Measurements from ENCODE around the gene VWA5B2.
"Not testable (repeated sequence)": the region's sequence is repeated elsewhere in the genome, so short reads cannot be mapped to it uniquely, and the experiment has no call there.

VWA5B2 gene

DNA sequence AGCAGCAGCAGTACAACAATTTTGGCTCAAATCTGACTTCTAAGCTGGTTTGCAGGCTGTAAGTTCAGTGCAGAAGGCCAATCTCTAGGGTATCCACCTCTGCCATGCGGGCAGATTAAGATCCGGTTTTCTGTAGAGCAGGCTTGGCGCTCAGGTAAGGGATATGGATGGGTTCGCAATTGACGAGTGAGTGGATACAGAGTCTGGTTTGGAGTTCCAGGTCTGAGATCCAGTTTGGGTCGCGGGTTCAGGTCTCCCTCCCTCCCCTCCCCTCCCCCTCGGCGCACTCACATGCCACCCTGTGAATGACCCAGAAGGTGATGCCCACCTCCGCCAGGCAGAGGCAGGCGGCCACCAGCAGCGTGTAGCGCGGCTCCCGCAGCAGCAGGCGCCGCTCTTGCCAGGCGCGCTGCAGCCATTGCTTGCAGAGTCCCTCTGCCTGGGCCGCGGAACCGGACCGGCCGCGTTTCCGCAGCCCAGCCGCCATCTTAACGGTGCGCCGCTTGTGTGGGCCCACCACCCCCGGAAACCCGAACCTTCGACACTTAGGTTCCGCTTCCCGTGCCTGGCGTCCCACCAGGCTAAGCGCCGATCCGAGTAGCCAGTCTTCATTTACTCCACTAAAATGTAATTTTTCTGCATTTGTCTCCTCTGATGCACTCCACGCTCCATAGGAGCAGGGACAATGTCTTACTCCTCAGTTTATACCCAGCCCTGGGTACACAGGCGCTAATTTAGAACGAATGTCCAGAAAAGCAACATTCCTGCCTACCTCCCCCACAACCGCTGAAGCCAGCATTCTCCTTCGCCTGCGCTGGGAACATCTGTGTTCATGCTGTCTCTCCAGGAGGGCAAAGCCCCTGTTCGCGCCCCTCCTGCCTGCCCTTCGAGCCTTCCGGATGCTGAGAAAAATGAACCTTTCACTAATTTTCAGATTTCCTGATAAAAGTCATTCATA is 19.3 kb downstream of the VWA5B2 start, which contains the start of gene ALG3:
Gene ALG3 (minus strand): TSS at position 509 of the 958 bp plus-strand sequence. CDS start 22 bp downstream, at position 487.
- peak; percentile 69 to 87 (median 79) for DNase-seq

DNA sequence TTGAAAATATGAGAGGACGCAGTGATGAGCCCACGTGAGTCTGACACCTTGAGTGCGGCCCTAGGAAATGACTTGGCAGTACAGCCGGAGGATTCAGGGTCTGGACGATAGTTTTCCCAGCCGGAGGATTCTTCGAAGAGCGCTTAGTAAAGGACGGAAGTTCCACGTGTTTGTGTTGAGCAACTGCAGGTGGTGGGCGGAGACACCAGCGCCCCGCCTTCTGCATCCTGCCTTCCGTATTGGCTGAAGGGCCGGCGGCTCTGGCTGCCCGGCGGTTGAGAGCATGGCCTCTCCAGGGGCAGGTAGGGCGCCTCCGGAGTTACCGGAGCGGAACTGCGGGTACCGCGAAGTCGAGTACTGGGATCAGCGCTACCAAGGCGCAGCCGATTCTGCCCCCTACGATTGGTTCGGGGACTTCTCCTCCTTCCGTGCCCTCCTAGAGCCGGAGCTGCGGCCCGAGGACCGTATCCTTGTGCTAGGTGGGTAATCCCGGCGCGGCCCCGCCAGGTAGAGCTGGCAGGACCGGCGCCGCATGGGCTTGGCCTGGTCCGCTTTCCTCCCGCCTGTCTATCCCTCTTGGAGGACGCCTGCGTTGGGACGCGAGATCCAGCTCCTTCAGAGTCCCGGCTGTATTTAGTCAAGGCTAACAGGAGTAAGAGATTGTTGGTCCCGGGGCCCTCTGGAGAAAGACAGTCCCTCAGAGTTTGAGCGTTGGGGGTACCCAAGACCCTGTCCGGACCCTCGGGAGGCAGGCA is 20.2 kb downstream of the VWA5B2 start, which contains the start of gene EEF1AKMT4:
Gene EEF1AKMT4 (plus strand): TSS at position 261 of the 755 bp plus-strand sequence. CDS start 23 bp downstream, at position 284.
- peak; percentile 92 to 98 (median 95) for DNase-seq

DNA sequence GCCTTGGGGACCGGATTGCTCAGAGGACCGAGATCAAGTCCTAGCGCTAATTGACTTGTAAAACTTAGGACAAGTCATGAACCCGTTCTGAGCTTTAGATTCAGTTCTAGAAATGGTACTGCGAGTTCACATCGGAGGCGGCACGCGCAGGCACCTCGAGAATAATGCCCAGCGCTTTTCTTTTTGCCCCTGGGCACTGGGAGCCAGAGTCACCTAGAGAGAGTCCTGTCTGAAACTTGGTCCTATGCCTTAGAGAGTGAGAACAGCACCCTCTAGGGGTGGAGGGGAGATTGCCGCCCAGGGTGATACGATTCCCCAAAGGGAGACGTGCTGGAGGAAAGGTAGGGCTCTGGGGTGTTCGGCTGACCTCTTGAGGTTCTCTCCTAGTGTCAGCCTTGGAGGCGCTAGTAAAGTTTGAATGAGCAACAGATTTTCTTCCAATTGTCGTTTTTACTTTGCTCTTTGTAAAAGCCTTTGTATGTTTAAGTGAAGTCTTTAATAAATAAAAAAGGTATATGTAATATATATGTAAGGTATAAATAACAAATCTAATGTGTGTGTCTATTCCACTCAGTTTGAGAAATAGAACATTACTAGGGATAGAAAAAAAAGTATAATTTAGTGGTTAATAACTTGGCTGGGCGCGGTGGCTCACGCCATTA is 20.9 kb downstream of the VWA5B2 start:
- DNase-seq: peak; percentile 70 to 89 (median 80)

DNA sequence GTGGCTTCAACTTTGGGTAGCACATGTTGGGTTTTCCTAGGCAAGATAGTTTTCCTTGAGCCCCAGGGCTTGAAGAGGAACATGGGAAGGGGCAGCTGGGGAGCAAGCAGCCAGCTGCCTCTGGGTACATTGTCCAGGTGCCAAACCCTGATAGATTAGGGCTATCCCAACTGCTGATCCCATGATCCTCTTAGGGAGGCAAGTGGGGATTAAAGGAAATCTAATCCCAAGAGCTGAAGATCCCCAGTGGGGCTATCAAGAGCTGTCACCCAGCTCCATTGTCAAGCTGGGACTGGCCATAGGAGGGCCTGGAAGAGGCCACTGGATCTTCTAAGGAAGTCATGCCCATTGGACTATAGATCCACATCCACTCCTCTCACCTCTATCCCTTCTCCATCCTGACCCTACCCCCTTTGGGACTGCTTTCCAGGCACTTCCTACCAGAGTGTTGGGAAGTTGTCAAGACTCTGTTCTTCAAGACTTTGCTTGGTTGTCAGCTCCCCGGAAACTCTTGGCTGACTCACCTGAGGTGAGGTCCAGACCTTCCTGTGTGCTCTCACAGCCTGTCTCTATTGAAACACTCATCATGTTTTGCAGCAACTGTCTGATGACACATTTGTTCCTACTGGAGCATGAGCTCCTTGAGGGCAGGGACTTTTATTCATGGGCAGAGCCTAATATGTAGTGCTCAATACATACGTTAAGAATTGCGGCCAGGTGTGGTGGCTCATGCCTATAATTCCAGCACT is 26.1 kb downstream of the VWA5B2 start:
- no peak for DNase-seq

DNA sequence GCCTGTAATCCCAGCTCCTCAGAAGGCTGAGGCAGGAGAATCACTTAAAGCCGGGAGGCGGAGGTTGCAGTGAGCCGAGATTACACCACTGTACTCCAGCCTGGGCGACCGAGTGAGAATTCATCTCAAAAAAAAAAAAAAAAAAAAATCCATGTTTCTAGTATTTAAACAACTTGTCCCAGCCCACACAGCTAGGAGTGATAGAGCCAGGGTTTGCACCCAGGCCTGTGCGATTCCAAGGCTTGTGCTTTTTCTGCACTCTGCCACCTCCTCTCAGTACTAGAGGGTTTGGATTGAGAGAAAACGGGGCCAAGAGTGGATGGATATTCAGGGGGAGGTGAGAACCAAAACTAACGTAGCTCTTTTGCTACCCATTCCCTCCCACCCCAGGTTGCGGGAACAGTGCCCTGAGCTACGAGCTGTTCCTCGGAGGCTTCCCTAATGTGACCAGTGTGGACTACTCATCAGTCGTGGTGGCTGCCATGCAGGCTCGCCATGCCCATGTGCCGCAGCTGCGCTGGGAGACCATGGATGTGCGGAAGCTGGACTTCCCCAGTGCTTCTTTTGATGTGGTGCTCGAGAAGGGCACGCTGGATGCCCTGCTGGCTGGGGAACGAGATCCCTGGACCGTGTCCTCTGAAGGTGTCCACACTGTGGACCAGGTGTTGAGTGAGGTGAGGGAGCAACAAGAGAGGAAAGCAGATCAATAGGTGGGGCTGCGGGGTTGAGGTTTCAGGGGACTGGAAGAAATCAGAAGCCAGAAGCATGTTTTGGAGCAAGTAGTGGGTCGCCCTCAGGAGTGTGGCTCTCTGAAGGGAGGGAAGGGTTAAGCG is 27.9 kb downstream of the VWA5B2 start:
- DNase-seq: no peak

DNA sequence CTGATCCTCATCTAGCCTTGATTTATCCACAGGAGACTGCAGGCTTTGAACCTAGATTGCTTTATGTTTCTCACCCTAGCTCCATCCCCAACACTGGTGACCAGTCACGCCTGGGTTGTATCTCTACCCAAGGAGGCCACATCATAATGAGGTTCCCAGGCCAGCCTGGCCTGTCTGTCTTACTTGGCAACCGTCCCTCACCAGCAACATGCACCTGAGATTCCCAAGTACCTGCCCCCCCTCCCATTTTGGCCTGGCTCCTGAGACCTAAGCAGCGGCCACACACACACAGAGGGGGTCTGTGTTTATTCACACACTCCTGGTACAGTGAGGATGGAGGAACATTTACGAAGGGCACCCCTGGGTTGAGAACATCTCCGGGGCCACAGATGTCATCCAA is 29.5 kb downstream of the VWA5B2 start:
- no peak for DNase-seq

DNA sequence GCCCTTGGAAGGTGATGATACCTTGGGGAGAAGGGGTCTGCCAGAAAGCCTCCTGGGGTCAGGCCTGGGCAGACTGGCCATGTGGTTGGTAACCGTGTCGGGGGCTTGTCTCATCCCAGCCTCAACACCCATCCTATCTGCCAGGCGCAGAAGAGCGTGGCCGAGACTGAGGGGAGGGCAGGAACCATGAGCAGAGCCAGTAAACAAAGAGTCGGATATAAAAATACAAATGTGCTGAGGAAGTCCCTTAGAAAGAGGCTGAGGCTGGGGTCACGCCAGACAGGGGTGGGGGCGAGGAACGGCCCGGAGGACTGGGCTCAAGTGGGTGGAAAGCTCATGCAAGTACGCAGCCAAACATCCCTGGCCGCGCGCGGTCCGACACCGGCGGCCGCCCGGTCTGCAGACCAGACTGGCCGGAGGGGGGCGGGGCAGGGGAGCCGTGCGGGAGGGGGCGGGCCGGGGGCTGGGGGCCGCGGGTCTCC is 30.1 kb downstream of the VWA5B2 start:
- DNase-seq: no peak

DNA sequence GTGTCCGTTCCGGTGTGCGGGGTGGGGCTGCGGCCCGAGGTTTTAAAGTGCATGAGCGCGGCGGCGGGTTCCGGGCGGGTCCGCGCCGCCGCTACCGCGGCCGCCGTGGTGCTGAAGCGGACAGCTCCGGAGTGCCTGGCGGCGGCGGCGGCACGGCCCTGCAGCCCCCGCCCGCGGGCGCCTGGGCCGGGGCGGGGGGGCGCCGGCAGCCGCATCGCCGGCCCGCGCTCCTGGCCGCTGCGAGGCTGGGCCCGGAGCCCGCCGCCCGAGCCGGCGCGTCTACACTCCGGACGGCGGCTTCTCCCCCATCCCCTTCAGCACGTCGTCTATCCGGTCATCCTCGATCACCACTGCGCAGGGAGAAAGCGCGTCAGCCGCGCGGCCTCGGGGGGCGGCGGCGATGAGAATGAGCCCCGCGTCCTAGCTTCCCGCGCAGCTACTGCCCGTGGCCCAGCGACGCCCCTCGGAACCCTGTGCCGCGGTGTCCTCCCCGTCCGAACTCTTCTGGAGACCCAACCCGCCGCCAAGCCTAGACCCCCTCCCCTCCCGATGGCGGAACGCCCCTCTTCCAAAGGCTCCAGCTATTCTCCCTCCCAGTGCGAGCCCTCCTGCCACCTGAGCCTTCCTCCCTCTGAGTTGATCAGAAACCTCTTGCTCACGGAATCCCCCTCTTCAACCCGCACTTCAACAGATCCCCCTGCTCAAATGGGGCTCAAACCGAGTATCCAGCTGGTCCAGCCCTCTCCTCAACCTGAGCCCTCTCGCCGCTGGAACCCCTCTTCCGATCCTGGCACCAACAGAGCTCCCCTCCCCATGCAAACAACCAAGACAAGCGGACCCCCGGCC is 30.7 kb downstream of the VWA5B2 start:
- peak in 2 of 5 donors; percentile 26 to 49 for DNase-seq

DNA sequence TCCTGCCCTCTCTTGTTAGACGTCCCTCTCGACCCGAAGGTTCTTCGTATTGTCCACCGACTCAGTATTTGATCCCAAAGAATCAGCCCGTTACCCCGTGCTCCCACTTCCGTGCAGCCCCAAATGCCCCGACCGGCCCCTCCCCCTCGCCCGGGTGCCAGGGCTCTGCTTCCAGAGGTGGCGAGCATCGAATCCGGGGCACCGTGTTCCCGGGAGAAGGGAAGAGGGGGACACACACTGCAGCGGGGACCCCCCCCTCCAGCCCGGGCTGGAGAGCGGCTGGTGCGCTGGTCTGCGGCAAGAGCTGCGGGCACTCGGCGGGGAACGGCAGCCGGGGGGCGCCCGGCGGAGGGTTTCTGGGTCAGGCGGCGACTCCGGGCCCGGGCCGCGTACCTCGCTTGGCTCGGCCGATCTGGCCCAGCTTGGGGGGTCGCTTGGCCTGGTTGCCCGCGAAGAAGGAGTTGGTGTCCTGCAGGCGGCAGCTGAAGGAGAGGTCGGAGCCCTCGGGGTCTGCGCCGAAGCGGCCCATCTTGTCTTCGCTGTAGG is 31.4 kb downstream of the VWA5B2 start:
- DNase-seq: no peak

DNA sequence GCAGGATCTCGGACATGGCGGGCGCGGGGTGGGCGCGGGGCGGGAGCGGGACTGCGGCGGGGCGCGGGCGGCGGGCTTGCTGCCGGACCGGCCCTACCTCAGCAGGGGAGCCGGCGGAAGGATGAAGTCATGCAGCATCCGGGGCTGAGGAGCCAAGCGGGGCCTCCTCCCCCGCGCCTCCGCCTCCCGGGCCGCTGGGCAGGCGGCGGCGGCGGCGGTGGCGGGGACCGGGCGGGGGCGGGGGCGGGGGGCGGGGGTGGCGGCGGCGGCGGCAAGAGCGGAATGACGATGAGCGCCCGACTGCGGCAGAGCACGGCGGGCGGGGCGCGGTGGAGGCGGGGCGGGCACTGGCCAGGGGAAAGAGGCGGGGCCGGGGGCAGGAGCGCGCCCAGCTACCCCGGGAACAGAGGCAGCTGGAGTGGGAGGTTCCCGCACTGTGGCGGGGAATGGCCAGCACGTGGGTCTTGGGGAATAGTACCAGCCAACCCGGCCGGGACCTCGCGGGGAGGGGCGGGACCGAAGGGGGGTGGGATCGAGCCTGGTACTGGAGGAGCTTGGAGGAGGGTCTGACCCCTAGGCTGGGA is 32.0 kb downstream of the VWA5B2 start, which contains the start of gene CAMK2N2:
Gene CAMK2N2 (minus strand): TSS at position 284 of the 584 bp plus-strand sequence. CDS start 268 bp downstream, at position 16.
- peak; percentile 24 to 64 (median 50) for DNase-seq

DNA sequence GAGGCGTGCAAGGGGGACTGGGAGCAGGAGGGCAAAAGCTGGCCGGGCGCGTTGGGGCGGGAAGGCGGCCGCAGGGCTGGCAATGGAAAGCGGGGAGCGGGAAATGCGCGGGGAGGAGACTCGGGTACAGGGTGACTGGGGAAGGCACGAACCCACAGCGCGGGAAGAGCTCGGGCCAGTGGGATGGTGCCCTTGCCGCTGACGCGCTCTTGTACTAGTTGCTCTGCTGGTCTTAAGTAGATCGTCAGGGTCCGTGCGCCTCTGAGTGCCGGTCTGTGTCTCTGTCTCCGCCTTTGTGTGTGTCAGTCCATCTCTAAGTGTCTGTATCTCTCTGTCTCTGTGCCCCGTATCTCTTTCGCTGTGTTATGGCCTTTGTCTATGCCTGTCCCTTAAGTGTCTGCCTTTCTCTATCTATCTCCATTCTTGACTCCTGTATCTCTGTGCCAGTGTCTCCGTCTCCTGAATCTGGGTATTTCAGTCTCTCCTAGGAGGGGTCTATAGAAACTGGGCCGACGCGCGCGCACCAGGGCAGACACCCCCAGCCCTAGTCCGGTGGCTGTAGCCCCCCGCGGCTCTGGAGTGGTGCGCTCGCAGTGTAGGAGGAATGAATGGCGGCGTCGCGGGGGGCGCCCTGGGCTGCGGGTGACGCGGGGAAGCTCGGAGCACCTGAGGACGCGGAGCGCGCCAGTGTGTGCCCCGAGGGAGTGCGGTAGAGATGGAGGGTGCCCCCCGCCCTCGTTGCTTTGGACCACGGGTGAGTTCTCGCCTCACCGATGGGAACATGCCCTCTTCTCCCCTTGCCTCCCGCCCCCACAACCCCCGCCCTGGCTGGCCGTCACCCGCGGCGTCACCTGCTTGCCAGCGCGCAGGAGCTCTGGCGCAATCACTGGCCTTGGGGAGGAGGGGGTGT is 32.7 kb downstream of the VWA5B2 start:
- peak in 1 of 5 donors; percentile 10 for DNase-seq

DNA sequence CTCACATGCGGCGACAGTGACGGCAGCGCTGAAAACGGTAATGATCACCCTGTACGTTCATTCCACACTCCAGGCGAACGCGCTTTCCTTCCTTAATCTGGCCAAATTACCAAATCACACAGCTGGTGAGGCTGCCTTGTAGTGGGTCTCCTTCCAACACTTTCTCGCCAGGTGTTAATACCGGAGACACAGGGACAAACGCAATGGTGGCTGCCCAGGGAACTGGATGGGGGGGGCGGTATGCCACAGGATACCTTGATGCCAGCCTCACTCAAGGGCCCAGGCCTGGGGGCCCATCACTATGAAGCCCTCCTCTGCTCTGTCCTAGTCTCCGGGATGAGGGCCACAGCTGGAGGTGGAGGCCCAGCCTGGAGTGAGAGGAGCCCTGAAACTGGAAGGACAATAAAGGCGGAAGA is 33.4 kb downstream of the VWA5B2 start:
- DNase-seq: no peak

DNA sequence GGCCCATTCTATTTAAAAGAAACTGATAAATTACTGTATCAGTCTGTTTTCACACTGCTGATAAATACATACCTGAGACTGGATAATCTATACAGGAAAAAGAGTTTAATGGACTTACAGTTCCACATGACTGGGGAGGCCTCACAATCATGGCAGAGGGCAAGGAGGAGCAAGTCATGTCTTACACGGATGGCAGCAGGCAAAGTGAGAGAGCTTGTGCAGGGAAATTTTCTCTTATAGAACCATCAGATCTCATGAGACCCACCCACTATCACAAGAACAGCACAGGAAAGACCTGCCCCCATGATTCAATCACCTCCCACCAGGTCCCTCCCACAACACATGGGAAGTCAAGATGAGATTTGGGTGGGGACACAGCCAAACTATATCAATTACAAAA is 37.9 kb downstream of the VWA5B2 start:
- not testable (repeated sequence) for DNase-seq

DNA sequence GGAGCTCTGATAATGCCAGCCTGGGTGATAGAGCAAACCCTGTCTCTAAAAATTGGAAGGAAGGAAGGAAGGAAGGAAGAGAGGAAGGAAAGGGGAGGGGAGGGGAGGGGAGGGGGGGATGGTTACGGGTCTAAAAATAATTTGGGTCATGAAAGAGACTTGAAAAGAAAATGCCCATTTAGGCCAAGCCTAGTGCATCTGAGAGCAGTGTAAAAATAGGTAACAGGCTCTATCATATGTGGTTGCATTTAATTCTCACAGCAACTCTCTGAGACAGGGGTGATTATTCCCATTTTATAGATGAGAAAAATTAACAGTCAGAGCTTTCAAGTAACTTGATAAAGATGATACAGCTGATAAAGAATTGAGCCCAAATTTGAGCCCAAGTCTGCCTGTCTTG is 42.9 kb downstream of the VWA5B2 start:
- DNase-seq: no peak

DNA sequence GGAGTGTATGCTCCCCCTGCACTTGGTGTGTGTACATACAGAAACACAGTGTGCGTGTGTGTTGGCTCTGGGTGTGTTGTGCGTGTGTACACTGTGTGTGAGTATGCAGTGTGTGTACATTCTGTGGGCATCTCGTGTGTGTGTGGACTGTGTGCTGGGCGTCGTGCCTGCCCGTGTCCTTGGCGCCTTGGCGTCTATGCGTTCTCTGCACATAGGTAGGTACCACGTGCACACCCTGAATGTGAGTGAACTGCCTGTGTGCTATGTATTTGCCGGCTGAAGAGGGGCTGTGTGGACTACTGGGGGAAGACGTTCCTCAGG is 46.0 kb downstream of the VWA5B2 start:
- DNase-seq: no peak

DNA sequence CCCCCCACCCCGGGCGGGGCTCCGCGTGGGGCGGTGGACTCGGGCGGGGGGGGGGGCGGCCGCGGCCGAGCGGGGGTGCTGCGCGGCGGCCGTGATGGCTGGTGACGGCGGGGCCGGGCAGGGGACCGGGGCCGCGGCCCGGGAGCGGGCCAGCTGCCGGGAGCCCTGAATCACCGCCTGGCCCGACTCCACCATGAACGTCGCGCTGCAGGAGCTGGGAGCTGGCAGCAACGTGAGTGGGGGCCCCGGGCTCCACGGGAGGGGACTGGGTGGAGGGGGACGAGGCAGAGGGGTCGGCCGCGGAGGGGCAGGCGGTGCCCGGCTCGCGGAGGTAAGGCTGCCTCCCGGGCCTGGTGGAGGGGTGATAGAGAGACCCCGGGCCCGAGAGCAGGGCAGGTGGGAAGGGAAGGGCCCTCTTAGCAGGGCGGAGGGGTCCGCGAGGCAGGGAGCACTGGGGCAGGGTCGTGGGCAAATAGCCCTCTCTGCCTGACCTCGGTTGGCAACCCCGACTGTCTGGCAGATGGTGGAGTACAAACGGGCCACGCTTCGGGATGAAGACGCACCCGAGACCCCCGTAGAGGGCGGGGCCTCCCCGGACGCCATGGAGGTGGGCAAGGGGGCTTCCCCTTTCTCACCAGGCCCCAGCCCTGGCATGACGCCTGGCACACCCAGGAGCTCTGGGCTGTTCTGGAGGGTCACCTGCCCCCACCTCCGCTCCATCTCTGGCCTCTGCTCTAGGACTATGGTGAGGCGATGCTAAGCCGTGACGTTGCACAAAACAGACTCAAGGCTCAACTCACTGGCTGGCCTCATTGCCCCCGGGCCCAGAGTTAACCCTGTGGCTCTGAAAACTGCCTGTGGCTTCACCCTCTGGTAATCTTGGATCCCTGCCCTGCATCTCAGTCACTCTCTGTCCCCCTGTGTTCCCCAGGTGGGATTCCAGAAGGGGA is 46.9 kb downstream of the VWA5B2 start, which contains the start of gene ECE2:
Gene ECE2 (plus strand): TSS at position 62 of the 950 bp plus-strand sequence. CDS start 132 bp downstream, at position 194.
- no peak for DNase-seq

DNA sequence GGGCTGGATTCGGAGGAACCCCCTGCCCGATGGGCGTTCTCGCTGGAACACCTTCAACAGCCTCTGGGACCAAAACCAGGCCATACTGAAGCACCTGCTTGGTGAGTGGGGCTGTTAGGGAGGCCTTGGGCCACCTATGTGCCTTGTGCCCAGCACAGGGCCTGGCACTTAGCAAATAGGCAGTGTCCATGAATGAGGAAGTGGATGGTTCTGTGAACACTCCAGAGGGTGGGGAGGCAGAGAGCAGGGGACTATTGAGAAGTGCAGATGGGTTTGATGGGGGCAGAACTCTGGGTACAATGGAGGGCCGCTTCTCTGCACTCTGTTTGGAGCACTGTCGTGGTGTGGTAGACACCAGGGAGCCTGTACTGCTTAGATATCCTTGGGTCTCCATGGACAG is 48.0 kb downstream of the VWA5B2 start:
- DNase-seq: no peak

All from T-helper 1 cell (primary cell).